Endothelial cell of umbilical vein (primary cell): Measurements from ENCODE around the gene F2RL3. TPM values are rescaled to one million over a fixed set of nuclear protein-coding genes. Genes with fewer than 3 reads are reported as not detected.

Experiments
- BruUV-seq: library from RNA; stranded (reverse); fragments of 400-500 nt; replicated peaks from 2 replicates; lab custom pipeline; 2021; lab: Mats Ljungman, UMichigan
- CTCF ChIA-PET: fragments of 300-600, 350-600 bp; sonication (Branson Sonifier 250); formaldehyde crosslinking; loops from one replicate; lab custom pipeline; 2021; ENCODE audit warnings: antibody characterized with exemption, inconsistent platforms; lab: Charles Lee
- POLR2A ChIA-PET: fragments of 300-600, 350-600 bp; sonication (Branson Sonifier 250); formaldehyde crosslinking; loops from one replicate; lab custom pipeline; 2021; ENCODE audit warnings: antibody characterized with exemption, inconsistent platforms; lab: Charles Lee
- DNase-seq: peaks from one replicate; pipeline ENCODE4 v3.0.0-alpha.2; 2011; ENCODE audit warnings: low read depth, low spot score
- FAIRE-seq: peaks from 2 replicates; lab custom pipeline; 2011; peaks lifted over from hg19 to GRCh38; lab: Jason Lieb, UNC
- H2AFZ ChIP-seq: 2 replicates; pipeline ENCODE4 v1.6.0; 2012; ENCODE audit warnings: low read depth, low read length, control low read depth, inconsistent platforms
- H3K27ac ChIP-seq: 2 replicates; pipeline ENCODE4 v1.5.1; 2011; ENCODE audit warnings: low read depth, mild to moderate bottlenecking, control low read depth, low read length, moderate library complexity; ENCODE audit not compliant: insufficient read depth
- H3K27me3 ChIP-seq, 2 experiments: 2 replicates each; pipeline versions ENCODE4 v1.6.0 to v1.6.1; 2011; ENCODE audit warnings: low read length in 2 of 2, mixed read lengths in 1 of 2; ENCODE audit not compliant: control insufficient read depth in 2 of 2, insufficient read depth in 2 of 2
- H3K36me3 ChIP-seq, 2 experiments: 2 replicates in 1 of 2; 3 replicates in 1 of 2; pipeline ENCODE4 v1.5.1; 2011; ENCODE audit warnings: low read length in 2 of 2, mild to moderate bottlenecking in 1 of 2, moderate library complexity in 1 of 2; ENCODE audit not compliant: control insufficient read depth in 2 of 2, insufficient read depth in 2 of 2; ENCODE audit errors: extremely low read depth in 1 of 2
- H3K4me1 ChIP-seq: 3 replicates; pipeline ENCODE4 v1.5.1; 2011; ENCODE audit warnings: mild to moderate bottlenecking, low read length; ENCODE audit not compliant: control insufficient read depth, insufficient read depth; ENCODE audit errors: extremely low read depth
- H3K4me2 ChIP-seq: 2 replicates; pipeline ENCODE4 v1.6.1; 2011; ENCODE audit warnings: low read length, control low read depth, mixed read lengths; ENCODE audit not compliant: insufficient read depth
- H3K4me3 ChIP-seq, 3 experiments: fragments of 200-600 bp in 1 of 3; sonication (generic), shearing (Covaris generic) in 1 of 3; replicated peaks in 1 of 3; 2 replicates each; pipeline ENCODE4 v1.5.1; 2011 to 2016; ENCODE audit warnings: control low read depth in 3 of 3, low read length in 3 of 3, mild to moderate bottlenecking in 2 of 3, inconsistent platforms in 1 of 3, low read depth in 1 of 3, moderate library complexity in 1 of 3; ENCODE audit not compliant: insufficient read depth in 1 of 3
- H3K79me2 ChIP-seq: 2 replicates; pipeline ENCODE4 v1.6.0; 2012; ENCODE audit warnings: low read length, inconsistent platforms; ENCODE audit not compliant: control insufficient read depth, insufficient read depth
- H3K9ac ChIP-seq: replicated peaks from 2 replicates; pipeline ENCODE3; 2011; ENCODE audit warnings: low read length, control low read depth; ENCODE audit not compliant: insufficient read depth; ENCODE audit errors: extremely low read depth
- H3K9me1 ChIP-seq: replicated peaks from 3 replicates; pipeline ENCODE4 v1.6.0; 2011; ENCODE audit warnings: mild to moderate bottlenecking, low read length; ENCODE audit not compliant: control insufficient read depth, insufficient read depth; ENCODE audit errors: extremely low read depth
- H3K9me3 ChIP-seq: replicated peaks from 2 replicates; pipeline ENCODE4 v1.5.1; 2012; ENCODE audit warnings: low read length, inconsistent platforms; ENCODE audit not compliant: control insufficient read depth, insufficient read depth
- H4K20me1 ChIP-seq: replicated peaks from 2 replicates; pipeline ENCODE3; 2011; ENCODE audit warnings: mild to moderate bottlenecking, low read length; ENCODE audit not compliant: control insufficient read depth, insufficient read depth; ENCODE audit errors: extremely low read depth
- FOS ChIP-seq: IDR thresholded peaks from 2 replicates; pipeline ENCODE4 v1.6.1; 2011; ENCODE audit warnings: mild to moderate bottlenecking, low read length, moderate library complexity, borderline replicate concordance; ENCODE audit not compliant: insufficient read depth
- GATA2 ChIP-seq: IDR thresholded peaks from 2 replicates; pipeline ENCODE4 v1.7.0; 2011; ENCODE audit warnings: low read depth, mild to moderate bottlenecking, moderate library complexity, mixed read lengths, low read length; ENCODE audit not compliant: insufficient read length, insufficient read depth
- JUN ChIP-seq: IDR thresholded peaks from 2 replicates; pipeline ENCODE4 v1.6.1; 2011; ENCODE audit warnings: borderline replicate concordance, low read depth; ENCODE audit not compliant: insufficient read length, insufficient read depth
- MYC ChIP-seq: IDR thresholded peaks from one replicate; pipeline ENCODE4 v1.6.1; 2011; ENCODE audit warnings: mild to moderate bottlenecking, low read depth, low read length
- dilution Hi-C: fragments of 300-500 bp; cut with MboI; formaldehyde crosslinking; loops from one replicate; pipeline ENCODE4 v1.15.0; 2019; ENCODE audit warnings: low sequenced_read_pairs; ENCODE audit not compliant: extremely low pct_ligation_motif_present
- intact Hi-C: fragments of 100-400 bp; cut with micrococcal nuclease; formaldehyde crosslinking; loops from one replicate; pipeline ENCODE4 v1.10.0; 2022
- polyA plus RNA-seq, 4 experiments: library from polyadenylated mRNA; depleted of rRNA in 3 of 4; stranded (reverse) in 3 of 4; unstranded in 1 of 4; fragments of >200 nt; gene quantifications; 2 replicates each; pipeline versions ENCODE4 v1.2.1 to v1.2.3, GENCODE V29; 2011 to 2012; ENCODE audit warnings: missing spikeins in 1 of 4
- total RNA-seq: library from RNA; stranded (reverse); gene quantifications from 2 replicates; pipeline ENCODE4 v1.2.3, GENCODE V29; 2021
- TF ChIP-seq, protein P1 (sequence below): IDR thresholded peaks from 2 replicates; pipeline ENCODE4 v1.6.1; 2011; ENCODE audit not compliant: insufficient read depth, insufficient read length
- TF ChIP-seq, protein P2 (sequence below), 2 donors: IDR thresholded peaks; 1 replicate in 1 of 2; 2 replicates in 1 of 2; pipeline ENCODE4 v1.5.1; 2011; ENCODE audit warnings: low read length in 2 of 2, mild to moderate bottlenecking in 2 of 2, moderate library complexity in 2 of 2, control low read depth in 1 of 2, inconsistent platforms in 1 of 2, low read depth in 1 of 2; ENCODE audit not compliant: insufficient read depth in 1 of 2; ENCODE audit errors: extremely low read depth in 1 of 2

The F2RL3 gene
- total and polyA plus RNA-seq, 2 donors (not counting 3 experiments of a cell fraction or from before 2014, with no cell fraction given) = 1.2 to 1.7 TPM

DNA sequence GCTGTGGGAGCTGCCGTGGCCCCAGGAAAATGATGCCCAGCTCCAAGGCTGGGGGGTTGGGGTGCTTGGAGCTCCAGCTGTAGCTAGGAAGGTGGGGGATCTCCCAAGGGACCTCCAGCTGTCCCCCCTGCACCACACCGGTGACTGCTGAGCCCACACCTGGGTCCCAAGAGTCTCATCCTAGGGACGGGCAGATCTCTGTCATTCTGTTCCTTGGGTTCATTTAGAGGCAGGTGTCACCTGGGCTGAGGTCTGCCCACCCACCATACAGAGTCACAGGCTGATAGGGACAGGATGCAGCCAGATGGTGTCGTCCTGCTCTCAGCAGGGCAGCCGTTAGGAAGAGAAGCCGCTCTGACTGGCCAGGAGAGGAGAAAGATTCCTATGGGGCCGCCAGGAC, 5.3 kb downstream of the F2RL3 start:
- Histone ChIP-seq H3K79me2 (no peaks in the 10 kb centered on the region), H4K20me1 (no peaks in the 10 kb centered on the region), H3K9me3 (no peaks in the 10 kb centered on the region), H3K4me2 (no peak overlapping the region), H3K27ac (no peak overlapping the region), H2AFZ (no peak overlapping the region), H3K27me3 (no peaks in the 10 kb centered on the region), H3K9ac (no peak overlapping the region), H3K9me1 (no peaks in the 10 kb centered on the region), H3K4me3 (no peak overlapping the region), H3K36me3 (no peaks in the 10 kb centered on the region), H3K4me1 (peaks cover 2% of the 10 kb centered on the region)
- dilution Hi-C loops (no loop called here), intact Hi-C loops (no loop called here)
- no peak for DNase-seq
- BruUV-seq = no TSS peak
- FAIRE-seq = no peak
- ChIA-PET CTCF (no interaction called here), POLR2A (no interaction called here)
- TF ChIP-seq MYC = no peak
- no peak for TF ChIP-seq JUN
- TF ChIP-seq, protein P1, sequence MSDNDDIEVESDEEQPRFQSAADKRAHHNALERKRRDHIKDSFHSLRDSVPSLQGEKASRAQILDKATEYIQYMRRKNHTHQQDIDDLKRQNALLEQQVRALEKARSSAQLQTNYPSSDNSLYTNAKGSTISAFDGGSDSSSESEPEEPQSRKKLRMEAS = no peak
- TF ChIP-seq, protein P2, sequence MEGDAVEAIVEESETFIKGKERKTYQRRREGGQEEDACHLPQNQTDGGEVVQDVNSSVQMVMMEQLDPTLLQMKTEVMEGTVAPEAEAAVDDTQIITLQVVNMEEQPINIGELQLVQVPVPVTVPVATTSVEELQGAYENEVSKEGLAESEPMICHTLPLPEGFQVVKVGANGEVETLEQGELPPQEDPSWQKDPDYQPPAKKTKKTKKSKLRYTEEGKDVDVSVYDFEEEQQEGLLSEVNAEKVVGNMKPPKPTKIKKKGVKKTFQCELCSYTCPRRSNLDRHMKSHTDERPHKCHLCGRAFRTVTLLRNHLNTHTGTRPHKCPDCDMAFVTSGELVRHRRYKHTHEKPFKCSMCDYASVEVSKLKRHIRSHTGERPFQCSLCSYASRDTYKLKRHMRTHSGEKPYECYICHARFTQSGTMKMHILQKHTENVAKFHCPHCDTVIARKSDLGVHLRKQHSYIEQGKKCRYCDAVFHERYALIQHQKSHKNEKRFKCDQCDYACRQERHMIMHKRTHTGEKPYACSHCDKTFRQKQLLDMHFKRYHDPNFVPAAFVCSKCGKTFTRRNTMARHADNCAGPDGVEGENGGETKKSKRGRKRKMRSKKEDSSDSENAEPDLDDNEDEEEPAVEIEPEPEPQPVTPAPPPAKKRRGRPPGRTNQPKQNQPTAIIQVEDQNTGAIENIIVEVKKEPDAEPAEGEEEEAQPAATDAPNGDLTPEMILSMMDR (IDR thresholded peaks at IDR 0.05; ENCODE audit: extremely low read depth in 1 of 2, insufficient read depth in 1 of 2, low read depth in 1 of 2, low read length in 2 of 2) = no peak
- TF ChIP-seq GATA2 = no peak
- no peak for TF ChIP-seq FOS
